ENCODE measurements around the gene RBM7.

The RBM7 gene

GRCh38 chr11:114449845-114450244 is 49.4 kb downstream of the RBM7 start:
- no peak for DNase-seq

- no peak for DNase-seq
Measured at GRCh38 chr11:114452399-114452798, 51.9 kb downstream of the RBM7 start.
